ENCODE results near the gene UBAP2L.
"Not testable (repeated sequence)": the region's sequence is repeated elsewhere in the genome, so short reads cannot be mapped to it uniquely, and the experiment has no call there.

UBAP2L gene

DNA sequence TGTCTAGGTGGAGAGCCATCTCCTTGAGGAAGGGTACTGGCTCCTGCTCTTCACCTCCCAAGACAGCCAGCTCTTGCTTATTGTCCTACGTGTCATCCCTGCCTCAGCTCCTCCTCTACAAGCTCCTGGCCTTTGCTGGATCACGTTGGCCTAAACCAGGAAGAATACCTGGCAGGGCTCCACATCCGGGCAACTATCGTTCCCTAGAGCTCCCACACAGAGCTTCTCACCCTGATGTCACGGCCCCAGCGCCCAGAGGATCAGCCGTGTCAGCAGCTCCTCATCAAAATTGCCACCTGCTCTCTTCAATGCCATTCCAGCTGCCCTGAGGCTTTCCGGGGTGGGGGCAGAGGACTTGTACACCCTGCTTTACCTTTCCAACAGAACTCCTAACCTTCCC lies 26.9 kb upstream of the UBAP2L start:
- no peak for DNase-seq (ENCODE audit: low spot score)
- in situ Hi-C loops (cut with MboI; ENCODE audit: low pct_unique_long_range_greater_than_20kb, low sequenced_read_pairs, unreplicated experiment): no loop called here
- TF ChIP-seq, protein P1, sequence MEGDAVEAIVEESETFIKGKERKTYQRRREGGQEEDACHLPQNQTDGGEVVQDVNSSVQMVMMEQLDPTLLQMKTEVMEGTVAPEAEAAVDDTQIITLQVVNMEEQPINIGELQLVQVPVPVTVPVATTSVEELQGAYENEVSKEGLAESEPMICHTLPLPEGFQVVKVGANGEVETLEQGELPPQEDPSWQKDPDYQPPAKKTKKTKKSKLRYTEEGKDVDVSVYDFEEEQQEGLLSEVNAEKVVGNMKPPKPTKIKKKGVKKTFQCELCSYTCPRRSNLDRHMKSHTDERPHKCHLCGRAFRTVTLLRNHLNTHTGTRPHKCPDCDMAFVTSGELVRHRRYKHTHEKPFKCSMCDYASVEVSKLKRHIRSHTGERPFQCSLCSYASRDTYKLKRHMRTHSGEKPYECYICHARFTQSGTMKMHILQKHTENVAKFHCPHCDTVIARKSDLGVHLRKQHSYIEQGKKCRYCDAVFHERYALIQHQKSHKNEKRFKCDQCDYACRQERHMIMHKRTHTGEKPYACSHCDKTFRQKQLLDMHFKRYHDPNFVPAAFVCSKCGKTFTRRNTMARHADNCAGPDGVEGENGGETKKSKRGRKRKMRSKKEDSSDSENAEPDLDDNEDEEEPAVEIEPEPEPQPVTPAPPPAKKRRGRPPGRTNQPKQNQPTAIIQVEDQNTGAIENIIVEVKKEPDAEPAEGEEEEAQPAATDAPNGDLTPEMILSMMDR (IDR thresholded peaks at IDR 0.05; ENCODE audit: extremely low read depth, insufficient read depth, missing control alignments): no peak

DNA sequence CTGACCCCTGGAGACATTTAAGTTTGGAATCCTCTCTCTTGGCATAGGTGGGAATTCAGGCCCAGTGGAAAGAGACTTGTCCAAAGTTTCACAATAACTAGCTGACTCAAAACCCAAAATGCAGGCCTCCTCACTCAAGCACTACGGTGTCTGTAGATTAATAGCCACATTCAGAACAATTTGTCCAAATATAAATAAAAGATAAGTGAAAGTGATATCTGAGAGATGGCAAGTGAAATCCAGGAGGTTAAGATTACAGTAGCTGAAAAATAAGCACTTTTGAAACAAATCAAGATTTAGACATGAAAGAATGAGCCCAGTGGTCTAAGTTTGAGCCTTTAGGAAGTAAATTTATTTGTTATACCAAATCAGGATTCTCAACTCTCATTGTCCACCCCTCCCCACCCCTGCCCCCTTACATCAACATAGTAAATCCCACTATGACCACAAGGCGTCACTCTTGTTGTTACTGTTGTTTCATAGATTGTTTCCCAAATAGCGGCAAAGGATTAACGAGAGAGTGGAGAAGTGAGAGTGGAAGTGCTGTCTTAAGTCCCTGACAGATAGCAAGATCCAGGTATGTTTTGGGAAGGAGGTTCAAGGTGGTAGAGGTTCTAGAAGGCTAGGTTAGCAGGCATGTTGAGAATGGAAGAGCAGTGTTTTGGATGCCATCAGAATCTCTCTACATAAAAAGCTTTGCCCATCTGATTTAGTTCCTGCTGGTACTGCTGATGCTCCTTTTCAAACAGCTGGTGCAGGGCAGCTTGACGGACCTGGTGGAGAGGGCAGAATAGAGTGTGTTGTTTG lies 21.8 kb upstream of the UBAP2L start:
- peak; percentile 53 for DNase-seq (ENCODE audit: low spot score)
- in situ Hi-C loops (cut with MboI; ENCODE audit: low pct_unique_long_range_greater_than_20kb, low sequenced_read_pairs, unreplicated experiment): no loop called here
- TF ChIP-seq, protein P1 (IDR thresholded peaks at IDR 0.05; ENCODE audit: extremely low read depth, insufficient read depth, missing control alignments): peak; percentile 62

DNA sequence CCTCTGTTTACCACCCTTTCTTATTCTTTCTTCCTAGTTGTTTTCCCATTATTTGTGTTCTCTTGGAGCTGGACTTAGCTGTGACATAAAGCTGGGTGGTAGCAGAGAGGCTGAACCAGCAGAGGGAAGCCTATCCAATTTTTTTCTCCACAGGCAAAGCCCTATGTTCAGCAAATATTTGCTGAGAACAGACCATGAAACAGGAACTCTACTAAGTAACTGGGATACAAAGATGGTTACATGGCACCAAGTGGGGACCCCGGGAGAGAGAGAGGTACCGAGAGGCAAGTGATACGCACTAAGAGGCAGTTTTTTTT lies 21.2 kb upstream of the UBAP2L start:
- TF ChIP-seq, protein P1 (IDR thresholded peaks at IDR 0.05; ENCODE audit: extremely low read depth, insufficient read depth, missing control alignments): no peak
- DNase-seq (ENCODE audit: low spot score): no peak
- in situ Hi-C loops (cut with MboI; ENCODE audit: low pct_unique_long_range_greater_than_20kb, low sequenced_read_pairs, unreplicated experiment): no loop called here

DNA sequence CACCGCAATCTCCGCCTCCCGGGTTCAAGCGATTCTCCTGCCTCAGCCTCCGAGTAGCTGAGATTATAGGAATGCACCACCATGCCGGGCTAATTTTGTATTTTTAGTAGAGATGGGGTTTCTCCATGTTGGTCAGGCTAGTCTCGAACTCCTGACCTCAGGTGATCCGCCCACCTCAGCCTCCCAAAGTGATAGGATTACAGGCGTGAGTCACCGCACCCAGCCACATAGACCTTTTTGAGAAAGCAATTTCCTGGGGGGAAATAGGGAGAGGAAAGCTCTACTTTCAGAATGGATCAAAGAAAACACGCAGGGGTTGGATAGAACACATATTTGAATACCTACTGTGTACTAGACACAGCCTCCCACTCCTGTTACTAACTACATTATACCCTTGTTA lies 15.0 kb upstream of the UBAP2L start:
- DNase-seq (ENCODE audit: low spot score); in situ Hi-C loops (cut with MboI; ENCODE audit: low pct_unique_long_range_greater_than_20kb, low sequenced_read_pairs, unreplicated experiment): not testable (repeated sequence)

DNA sequence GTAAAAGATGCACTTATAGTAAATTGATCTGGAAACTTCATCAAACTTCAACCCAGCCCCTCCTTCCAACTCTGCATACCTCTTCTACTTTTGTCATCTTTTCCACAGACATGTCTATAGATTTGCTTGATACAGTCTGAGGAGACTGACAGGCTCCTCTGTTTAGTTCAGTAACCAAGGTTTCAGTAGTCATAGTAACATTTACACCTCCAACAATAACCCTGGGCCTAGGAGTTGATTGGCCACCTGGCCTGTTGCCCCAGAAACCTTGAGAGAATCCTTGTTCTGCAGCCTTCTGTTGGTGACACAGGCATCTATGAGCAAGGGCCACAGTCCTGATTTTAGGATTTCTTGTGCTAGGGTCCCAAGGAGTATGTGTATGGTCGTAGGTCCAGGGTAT lies 14.6 kb upstream of the UBAP2L start, which contains the start of gene CFAP141:
TSS of gene CFAP141 (minus strand) at position 138 of the 400 bp plus-strand sequence. CDS start at position 112, 26 bp downstream.
- in situ Hi-C loops (cut with MboI; ENCODE audit: low pct_unique_long_range_greater_than_20kb, low sequenced_read_pairs, unreplicated experiment): no loop called here
- TF ChIP-seq, protein P1 (IDR thresholded peaks at IDR 0.05; ENCODE audit: extremely low read depth, insufficient read depth, missing control alignments): no peak
- DNase-seq (ENCODE audit: low spot score): no peak

DNA sequence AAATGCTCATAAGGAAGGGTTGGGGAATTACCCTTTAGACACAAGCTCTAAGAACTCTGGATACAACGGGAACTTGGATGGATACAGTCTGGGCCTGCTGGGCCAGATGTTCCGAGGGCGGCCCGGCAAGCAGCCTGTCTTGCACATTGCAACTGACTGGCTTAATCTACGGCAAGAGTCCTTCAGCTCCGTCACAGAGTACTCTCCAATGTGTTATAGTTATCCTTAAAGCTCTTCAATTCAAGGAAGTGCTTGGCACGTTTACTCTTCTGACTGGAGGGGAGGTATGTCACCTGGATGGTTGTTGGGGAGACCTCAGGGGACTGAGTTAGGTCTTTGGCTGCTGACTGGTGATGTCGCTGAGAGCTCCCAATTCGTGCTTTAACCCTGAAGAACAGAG lies 13.5 kb upstream of the UBAP2L start:
- in situ Hi-C loops (cut with MboI; ENCODE audit: low pct_unique_long_range_greater_than_20kb, low sequenced_read_pairs, unreplicated experiment): no loop called here
- TF ChIP-seq, protein P1 (IDR thresholded peaks at IDR 0.05; ENCODE audit: extremely low read depth, insufficient read depth, missing control alignments): no peak
- DNase-seq (ENCODE audit: low spot score): no peak

DNA sequence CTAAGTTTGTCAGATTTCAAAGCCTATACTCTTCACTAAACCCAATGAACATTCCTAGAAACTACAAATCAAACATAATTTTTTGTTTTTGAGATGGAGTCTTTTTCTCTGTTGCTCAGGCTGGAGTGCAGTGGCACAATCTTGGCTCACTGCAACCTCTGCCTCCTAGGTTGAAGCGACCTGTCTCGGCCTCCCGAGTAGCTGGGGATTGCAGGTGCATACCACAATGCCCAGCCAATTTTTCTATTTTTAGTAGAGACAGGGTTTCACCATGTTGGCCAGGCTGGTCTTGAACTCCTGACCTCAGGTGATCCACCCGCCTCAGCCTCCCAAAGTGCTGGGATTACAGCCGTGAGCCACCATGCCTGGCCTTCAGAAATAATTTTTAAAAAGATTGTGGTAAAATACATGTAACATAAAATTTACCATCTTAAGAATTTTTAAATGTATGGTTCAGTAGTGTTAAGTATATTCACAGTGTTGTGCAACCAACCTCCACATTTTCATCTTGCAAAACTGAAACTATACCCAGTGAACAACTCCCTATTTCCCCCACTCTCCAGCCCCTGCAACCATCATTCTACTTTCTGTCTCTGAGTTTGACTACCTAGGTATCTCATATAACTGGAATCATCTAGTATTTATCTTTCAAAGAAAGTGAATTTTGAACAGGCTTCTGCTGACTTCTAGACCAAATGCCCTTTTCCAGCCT lies 11.9 kb upstream of the UBAP2L start:
- no peak for DNase-seq (ENCODE audit: low spot score)
- in situ Hi-C loops (cut with MboI; ENCODE audit: low pct_unique_long_range_greater_than_20kb, low sequenced_read_pairs, unreplicated experiment): no loop called here
- TF ChIP-seq, protein P1 (IDR thresholded peaks at IDR 0.05; ENCODE audit: extremely low read depth, insufficient read depth, missing control alignments): no peak

Data from GM13977 (cell line).